Erythroblast (primary cell): ENCODE data around the gene RIN3.

Source experiments
- GATA1 ChIP-seq: IDR thresholded peaks from 2 replicates; pipeline ENCODE4 v1.6.1; 2011; ENCODE audit warnings: low read depth, mild to moderate bottlenecking, control low read depth, low read length, moderate library complexity
- POLR2A ChIP-seq: IDR thresholded peaks from 2 replicates; pipeline ENCODE4 v1.6.1; 2011; ENCODE audit warnings: mild to moderate bottlenecking, low read length

DNA sequence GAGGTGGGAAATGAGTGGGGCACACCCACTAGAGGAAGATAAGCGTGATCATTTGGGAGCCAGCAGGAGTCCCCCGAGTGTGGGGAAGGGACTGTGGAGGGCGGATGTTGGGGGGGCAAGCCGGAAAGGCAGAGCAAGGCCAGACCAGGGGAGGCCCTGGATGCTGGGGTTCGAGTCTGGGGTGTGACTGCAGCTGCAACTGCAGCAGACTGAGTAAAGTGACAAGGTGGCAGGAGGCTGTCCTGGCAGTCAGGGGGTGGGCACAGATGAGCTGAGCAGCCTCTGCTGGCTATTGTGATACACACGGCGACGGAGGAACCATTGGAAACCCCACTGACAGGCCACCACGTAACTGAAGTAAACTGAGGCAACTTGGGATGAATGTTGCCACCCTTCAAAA, 124.7 kb downstream of the RIN3 start:
- TF ChIP-seq POLR2A, result no peak
- no peak for TF ChIP-seq GATA1
